AG10803 (cell line): ENCODE measurements around the gene OAT.

Experiments used
- DNase-seq: peaks from one replicate; pipeline ENCODE4 v3.0.0; 2010; ENCODE audit warnings: low read depth
- H3K4me3 ChIP-seq: 2 replicates; pipeline ENCODE4 v1.5.1; 2011; ENCODE audit warnings: mild to moderate bottlenecking, low read length, control low read depth
- TF ChIP-seq, protein P1 (sequence below): conservative IDR thresholded peaks from 2 replicates; pipeline ENCODE4 v1.5.1; 2011; ENCODE audit warnings: mild to moderate bottlenecking, low read length, control low read depth, inconsistent platforms

OAT gene

GRCh38 chr10:124451276-124451675 lies 32.6 kb upstream of the OAT start:
- no peak overlapping the region for H3K4me3 ChIP-seq
- TF ChIP-seq, protein P1, sequence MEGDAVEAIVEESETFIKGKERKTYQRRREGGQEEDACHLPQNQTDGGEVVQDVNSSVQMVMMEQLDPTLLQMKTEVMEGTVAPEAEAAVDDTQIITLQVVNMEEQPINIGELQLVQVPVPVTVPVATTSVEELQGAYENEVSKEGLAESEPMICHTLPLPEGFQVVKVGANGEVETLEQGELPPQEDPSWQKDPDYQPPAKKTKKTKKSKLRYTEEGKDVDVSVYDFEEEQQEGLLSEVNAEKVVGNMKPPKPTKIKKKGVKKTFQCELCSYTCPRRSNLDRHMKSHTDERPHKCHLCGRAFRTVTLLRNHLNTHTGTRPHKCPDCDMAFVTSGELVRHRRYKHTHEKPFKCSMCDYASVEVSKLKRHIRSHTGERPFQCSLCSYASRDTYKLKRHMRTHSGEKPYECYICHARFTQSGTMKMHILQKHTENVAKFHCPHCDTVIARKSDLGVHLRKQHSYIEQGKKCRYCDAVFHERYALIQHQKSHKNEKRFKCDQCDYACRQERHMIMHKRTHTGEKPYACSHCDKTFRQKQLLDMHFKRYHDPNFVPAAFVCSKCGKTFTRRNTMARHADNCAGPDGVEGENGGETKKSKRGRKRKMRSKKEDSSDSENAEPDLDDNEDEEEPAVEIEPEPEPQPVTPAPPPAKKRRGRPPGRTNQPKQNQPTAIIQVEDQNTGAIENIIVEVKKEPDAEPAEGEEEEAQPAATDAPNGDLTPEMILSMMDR, result no peak
- DNase-seq, result no peak

DNA sequence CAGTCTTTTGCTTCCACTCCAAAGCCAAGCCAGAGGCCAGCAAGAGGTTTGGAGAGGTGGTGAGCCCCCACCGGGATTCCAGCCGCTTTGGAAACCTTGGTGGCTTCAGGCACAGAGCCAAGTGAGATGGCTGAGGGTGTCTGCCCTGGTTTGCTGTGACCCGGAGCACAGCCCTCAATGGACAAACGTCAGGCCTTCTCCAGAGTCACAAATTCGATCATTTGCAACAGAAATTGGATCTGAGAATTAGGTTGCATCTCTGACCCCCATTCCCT lies 32.0 kb upstream of the OAT start:
- TF ChIP-seq, protein P1, result no peak
- no peak overlapping the region for H3K4me3 ChIP-seq
- DNase-seq, result no peak

DNA sequence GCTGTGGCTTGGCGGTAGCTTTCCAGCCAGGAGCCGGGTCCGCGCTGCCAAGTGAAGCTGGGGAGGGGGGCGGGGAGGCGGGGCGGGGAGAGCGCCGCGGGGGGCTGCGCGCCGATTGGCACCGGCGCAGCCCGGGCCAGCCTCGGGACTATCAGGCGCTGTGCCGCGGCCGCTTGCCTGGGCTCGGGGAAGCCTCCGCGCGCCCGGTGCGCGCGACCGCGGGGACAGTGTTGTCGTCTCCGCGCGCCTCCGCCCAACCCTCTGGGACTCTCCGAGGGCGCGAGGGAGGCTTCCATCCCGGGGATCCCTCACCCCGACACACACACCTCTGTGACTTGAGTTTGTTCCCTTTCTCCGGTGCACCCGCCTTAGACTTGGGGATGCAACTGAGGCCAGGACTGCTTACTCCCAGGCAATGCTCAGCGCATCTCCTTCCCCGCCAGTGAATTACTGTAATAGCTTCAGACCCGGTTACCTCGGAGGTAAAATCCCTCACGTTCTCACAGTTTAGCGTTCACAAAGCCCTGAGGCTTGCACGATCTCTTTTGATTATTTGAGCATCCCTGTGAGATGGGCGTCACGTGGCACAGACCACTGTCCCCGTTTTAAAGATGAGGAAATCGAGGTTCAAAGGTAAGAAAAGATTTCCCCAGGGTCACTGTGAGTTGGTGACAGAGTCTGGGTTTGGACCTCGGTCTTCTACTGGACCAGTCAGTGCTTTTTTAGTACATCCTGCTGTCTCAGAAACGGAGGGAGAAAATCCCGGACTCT lies 31.5 kb upstream of the OAT start, which contains the start of gene NKX1-2:
NKX1-2 (minus strand) TSS at position 24 of the 771 bp plus-strand sequence. CDS start 92 bp downstream, outside the sequence.
- TF ChIP-seq, protein P1, result no peak
- no peak within 1 kb of the TSS for H3K4me3 ChIP-seq
- no peak for DNase-seq

GRCh38 chr10:124449170-124450011 lies 30.7 kb upstream of the OAT start:
- H3K4me3 ChIP-seq, result no peak overlapping the region
- TF ChIP-seq, protein P1, result no peak
- DNase-seq, result no peak

- TF ChIP-seq, protein P1, result no peak
- H3K4me3 ChIP-seq, result no peak overlapping the region
- no peak for DNase-seq
These were observed 30.0 kb upstream of the OAT start for GRCh38 chr10:124448696-124449169.

DNA sequence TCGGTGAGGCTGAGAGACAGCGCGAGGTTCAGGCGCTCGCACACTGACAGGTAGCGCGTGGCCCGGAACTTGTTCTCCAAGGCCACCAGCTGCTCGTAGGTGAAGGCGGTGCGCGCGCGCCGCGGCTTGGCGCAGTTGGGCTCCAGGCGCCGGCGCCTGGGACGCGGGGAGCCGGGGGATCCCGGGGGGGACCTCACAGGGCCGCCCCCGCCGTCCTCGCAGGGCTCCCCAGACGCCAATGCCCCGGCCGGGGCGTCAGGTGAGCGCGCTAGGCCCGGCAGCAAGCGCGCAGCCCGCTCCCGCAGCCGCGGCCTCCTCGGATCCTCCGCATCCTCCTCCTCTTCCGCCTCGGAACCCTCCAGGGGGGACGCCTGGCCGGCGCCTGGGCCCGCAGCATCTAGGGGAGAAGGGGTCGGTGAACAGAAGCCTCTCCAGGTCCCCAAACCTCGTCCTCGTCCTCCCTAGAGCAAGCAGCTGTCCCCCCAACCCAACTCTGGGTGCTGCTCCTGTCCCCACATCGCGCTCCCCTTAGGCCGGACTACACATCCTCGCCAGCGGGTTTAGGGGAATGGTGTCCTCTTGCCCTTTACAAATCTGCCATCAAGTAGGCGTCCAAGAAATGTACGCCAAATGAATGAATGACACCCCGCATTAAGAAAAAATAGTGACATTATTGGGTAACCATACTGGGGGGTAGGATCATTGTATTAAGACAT lies 29.2 kb upstream of the OAT start:
- no peak overlapping the region for H3K4me3 ChIP-seq
- no peak for DNase-seq
- TF ChIP-seq, protein P1, result no peak
